ENCODE results near the gene ELAVL1.

The ELAVL1 gene

GRCh38 chr19:8005534-8006256 is at the start of gene ELAVL1:
Gene ELAVL1 (minus strand): TSS chr19:8005641. CDS start chr19:7991815, 13,826 bp downstream.
- Histone ChIP-seq H3K27me3 (ENCODE audit: control insufficient read depth, insufficient read depth, low read length) (no peaks in the 10 kb centered on the region), H3K9ac (ENCODE audit: low read length) (peak within 1 kb of the TSS; percentile 83), H3K27ac (ENCODE audit: low read depth, low read length) (peak within 1 kb of the TSS; percentile 89), H3K4me1 (ENCODE audit: control insufficient read depth, insufficient read depth, low read length) (peaks cover 14% of the 10 kb centered on the region), H3K36me3 (ENCODE audit: control insufficient read depth, insufficient read depth, low read length) (no peaks in the 10 kb centered on the region), H3K4me3 (ENCODE audit: low read length) (peak within 1 kb of the TSS; percentile 92)

- Histone ChIP-seq H3K4me3 (ENCODE audit: low read length) (no peak overlapping the region), H3K27me3 (ENCODE audit: control insufficient read depth, insufficient read depth, low read length) (no peaks in the 10 kb centered on the region), H3K9ac (ENCODE audit: low read length) (no peak overlapping the region), H3K36me3 (ENCODE audit: control insufficient read depth, insufficient read depth, low read length) (no peaks in the 10 kb centered on the region), H3K27ac (ENCODE audit: low read depth, low read length) (no peak overlapping the region), H3K4me1 (ENCODE audit: control insufficient read depth, insufficient read depth, low read length) (no peaks in the 10 kb centered on the region)
These were observed 48.7 kb upstream of the ELAVL1 start for GRCh38 chr19:8054169-8054568.

GRCh38 chr19:8052464-8052859 is 47.0 kb upstream of the ELAVL1 start, which contains the start of gene CCL25:
Gene CCL25 (plus strand): TSS chr19:8052760. CDS start chr19:8053050, 290 bp downstream.
- Histone ChIP-seq H3K4me3 (ENCODE audit: low read length) (no peak within 1 kb of the TSS), H3K27ac (ENCODE audit: low read depth, low read length) (no peak within 1 kb of the TSS), H3K9ac (ENCODE audit: low read length) (no peak within 1 kb of the TSS), H3K4me1 (ENCODE audit: control insufficient read depth, insufficient read depth, low read length) (no peaks in the 10 kb centered on the region), H3K27me3 (ENCODE audit: control insufficient read depth, insufficient read depth, low read length) (no peaks in the 10 kb centered on the region), H3K36me3 (ENCODE audit: control insufficient read depth, insufficient read depth, low read length) (no peaks in the 10 kb centered on the region)

GRCh38 chr19:8050274-8051096 is 45.0 kb upstream of the ELAVL1 start:
- Histone ChIP-seq H3K9ac (ENCODE audit: low read length) (no peak overlapping the region), H3K4me3 (ENCODE audit: low read length) (peak overlapping the region; percentile 44), H3K27me3 (ENCODE audit: control insufficient read depth, insufficient read depth, low read length) (no peaks in the 10 kb centered on the region), H3K36me3 (ENCODE audit: control insufficient read depth, insufficient read depth, low read length) (no peaks in the 10 kb centered on the region), H3K27ac (ENCODE audit: low read depth, low read length) (no peak overlapping the region), H3K4me1 (ENCODE audit: control insufficient read depth, insufficient read depth, low read length) (no peaks in the 10 kb centered on the region)

- H3K9ac ChIP-seq (ENCODE audit: low read length), result no peak overlapping the region
- no peaks in the 10 kb centered on the region for H3K27me3 ChIP-seq (ENCODE audit: control insufficient read depth, insufficient read depth, low read length)
- no peaks in the 10 kb centered on the region for H3K36me3 ChIP-seq (ENCODE audit: control insufficient read depth, insufficient read depth, low read length)
- H3K4me3 ChIP-seq (ENCODE audit: low read length), result no peak overlapping the region
- no peak overlapping the region for H3K27ac ChIP-seq (ENCODE audit: low read depth, low read length)
- H3K4me1 ChIP-seq (ENCODE audit: control insufficient read depth, insufficient read depth, low read length), result no peaks in the 10 kb centered on the region
These were observed 41.2 kb upstream of the ELAVL1 start for GRCh38 chr19:8046569-8047165.

- no peaks in the 10 kb centered on the region for H3K4me1 ChIP-seq (ENCODE audit: control insufficient read depth, insufficient read depth, low read length)
- no peak overlapping the region for H3K4me3 ChIP-seq (ENCODE audit: low read length)
- H3K27ac ChIP-seq (ENCODE audit: low read depth, low read length), result no peak overlapping the region
- no peak overlapping the region for H3K9ac ChIP-seq (ENCODE audit: low read length)
- H3K36me3 ChIP-seq (ENCODE audit: control insufficient read depth, insufficient read depth, low read length), result no peaks in the 10 kb centered on the region
- H3K27me3 ChIP-seq (ENCODE audit: control insufficient read depth, insufficient read depth, low read length), result no peaks in the 10 kb centered on the region
These were observed 40.6 kb upstream of the ELAVL1 start for GRCh38 chr19:8045872-8046568.

GRCh38 chr19:8044018-8044417 is 38.6 kb upstream of the ELAVL1 start:
- no peak overlapping the region for H3K4me3 ChIP-seq (ENCODE audit: low read length)
- no peaks in the 10 kb centered on the region for H3K36me3 ChIP-seq (ENCODE audit: control insufficient read depth, insufficient read depth, low read length)
- H3K27ac ChIP-seq (ENCODE audit: low read depth, low read length), result no peak overlapping the region
- no peaks in the 10 kb centered on the region for H3K4me1 ChIP-seq (ENCODE audit: control insufficient read depth, insufficient read depth, low read length)
- H3K9ac ChIP-seq (ENCODE audit: low read length), result no peak overlapping the region
- H3K27me3 ChIP-seq (ENCODE audit: control insufficient read depth, insufficient read depth, low read length), result no peaks in the 10 kb centered on the region

- Histone ChIP-seq H3K4me3 (ENCODE audit: low read length) (no peak overlapping the region), H3K4me1 (ENCODE audit: control insufficient read depth, insufficient read depth, low read length) (no peaks in the 10 kb centered on the region), H3K9ac (ENCODE audit: low read length) (no peak overlapping the region), H3K27ac (ENCODE audit: low read depth, low read length) (no peak overlapping the region), H3K36me3 (ENCODE audit: control insufficient read depth, insufficient read depth, low read length) (no peaks in the 10 kb centered on the region), H3K27me3 (ENCODE audit: control insufficient read depth, insufficient read depth, low read length) (no peaks in the 10 kb centered on the region)
These were observed 37.5 kb upstream of the ELAVL1 start for GRCh38 chr19:8042900-8043299.

- H3K27ac ChIP-seq (ENCODE audit: low read depth, low read length), result no peak overlapping the region
- no peaks in the 10 kb centered on the region for H3K36me3 ChIP-seq (ENCODE audit: control insufficient read depth, insufficient read depth, low read length)
- no peaks in the 10 kb centered on the region for H3K4me1 ChIP-seq (ENCODE audit: control insufficient read depth, insufficient read depth, low read length)
- no peak overlapping the region for H3K4me3 ChIP-seq (ENCODE audit: low read length)
- H3K27me3 ChIP-seq (ENCODE audit: control insufficient read depth, insufficient read depth, low read length), result no peaks in the 10 kb centered on the region
- no peak overlapping the region for H3K9ac ChIP-seq (ENCODE audit: low read length)
These were observed 36.1 kb upstream of the ELAVL1 start for GRCh38 chr19:8041531-8041931.

- no peaks in the 10 kb centered on the region for H3K27me3 ChIP-seq (ENCODE audit: control insufficient read depth, insufficient read depth, low read length)
- H3K27ac ChIP-seq (ENCODE audit: low read depth, low read length), result no peak overlapping the region
- H3K9ac ChIP-seq (ENCODE audit: low read length), result no peak overlapping the region
- H3K4me1 ChIP-seq (ENCODE audit: control insufficient read depth, insufficient read depth, low read length), result no peaks in the 10 kb centered on the region
- no peaks in the 10 kb centered on the region for H3K36me3 ChIP-seq (ENCODE audit: control insufficient read depth, insufficient read depth, low read length)
- no peak overlapping the region for H3K4me3 ChIP-seq (ENCODE audit: low read length)
These were observed 33.8 kb upstream of the ELAVL1 start for GRCh38 chr19:8039231-8039630.

- Histone ChIP-seq H3K27me3 (ENCODE audit: control insufficient read depth, insufficient read depth, low read length) (no peaks in the 10 kb centered on the region), H3K4me3 (ENCODE audit: low read length) (no peak overlapping the region), H3K27ac (ENCODE audit: low read depth, low read length) (no peak overlapping the region), H3K4me1 (ENCODE audit: control insufficient read depth, insufficient read depth, low read length) (no peaks in the 10 kb centered on the region), H3K9ac (ENCODE audit: low read length) (no peak overlapping the region), H3K36me3 (ENCODE audit: control insufficient read depth, insufficient read depth, low read length) (no peaks in the 10 kb centered on the region)
These were observed 33.4 kb upstream of the ELAVL1 start for GRCh38 chr19:8038815-8039214.
